HCT116 (cell line): ENCODE results near the gene CA10. TPM values are rescaled to one million over a fixed set of nuclear protein-coding genes. Genes with fewer than 3 reads are reported as not detected.

ENCODE experiments used
- ATAC-seq: fragments of 200-7000 bp; cut with Tn5 transposase; 2 replicates; pipeline ENCODE4 v1.9.1; 2020; ENCODE audit warnings: mild to moderate bottlenecking, moderate library complexity
- BruUV-seq: library from RNA; stranded (reverse); fragments of 400-500 nt; replicated peaks from 2 replicates; lab custom pipeline; 2021; lab: Mats Ljungman, UMichigan
- CTCF ChIA-PET: fragments of 300-600 bp; sonication (Branson Sonifier 250); formaldehyde crosslinking; loops from one replicate; lab custom pipeline; 2021; ENCODE audit warnings: antibody characterized with exemption; lab: Charles Lee
- POLR2A ChIA-PET: fragments of 300-600, 350-600 bp; sonication (Branson Sonifier 250); formaldehyde crosslinking; loops from one replicate; lab custom pipeline; 2021; ENCODE audit warnings: antibody characterized with exemption; lab: Charles Lee
- RAD21 ChIA-PET, 2 experiments: fragments of 300-600 bp; sonication (Branson Sonifier 250); formaldehyde crosslinking; loops; one replicate each; lab custom pipeline; 2023; ENCODE audit warnings: low total read pairs in 2 of 2; ENCODE audit not compliant: uncharacterized antibody in 2 of 2, unreplicated experiment in 2 of 2, low non-redundant PET in 1 of 2; lab: Charles Lee
- DNase-seq: peaks from one replicate; pipeline ENCODE4 v3.0.0-alpha.2; 2010; ENCODE audit warnings: low read depth, low spot score
- H2AFZ ChIP-seq: fragments of 200-600 bp; shearing (Covaris generic), sonication (generic); 2 replicates; pipeline ENCODE4 v1.6.1; 2017; ENCODE audit warnings: low read depth, mixed run types, mixed read lengths, antibody characterized with exemption, low read length; ENCODE audit not compliant: poor library complexity, severe bottlenecking
- H3K27ac ChIP-seq: 2 replicates; pipeline ENCODE4 v1.5.1; 2012; ENCODE audit warnings: low read depth, low read length
- H3K27me3 ChIP-seq: fragments of 200-600 bp; sonication (generic); 2 replicates; pipeline ENCODE4 v1.6.1; 2016; ENCODE audit warnings: mixed run types, low read length, mixed read lengths; ENCODE audit not compliant: insufficient read depth
- H3K36me3 ChIP-seq, 2 experiments: fragments of 200-500 bp in 1 of 2; fragments of 200-600 bp in 1 of 2; sonication (Bioruptor generic) in 1 of 2; sonication (generic) in 1 of 2; 2 replicates each; pipeline versions ENCODE4 v1.5.1 to v1.6.1; 2014 to 2016; ENCODE audit warnings: low read length in 2 of 2, inconsistent platforms in 1 of 2, mixed read lengths in 1 of 2, mixed run types in 1 of 2; ENCODE audit not compliant: insufficient read depth in 2 of 2, control insufficient read depth in 1 of 2
- H3K4me1 ChIP-seq, 2 experiments: fragments of 200-600 bp in 1 of 2; sonication (generic) in 1 of 2; 2 replicates each; pipeline versions ENCODE4 v1.5.1 to v1.6.1; 2012 to 2017; ENCODE audit warnings: low read length in 2 of 2, inconsistent platforms in 1 of 2, mild to moderate bottlenecking in 1 of 2, mixed read lengths in 1 of 2, mixed run types in 1 of 2, moderate library complexity in 1 of 2; ENCODE audit not compliant: insufficient read depth in 2 of 2, control insufficient read depth in 1 of 2
- H3K4me2 ChIP-seq: fragments of 200-600 bp; sonication (generic); 2 replicates; pipeline ENCODE4 v1.6.1; 2017; ENCODE audit warnings: mixed run types, low read length, mixed read lengths
- H3K4me3 ChIP-seq, 2 experiments: fragments of 200-600 bp in 1 of 2; sonication (generic) in 1 of 2; replicated peaks in 1 of 2; 2 replicates each; pipeline ENCODE4 v1.5.1; 2011 to 2016; ENCODE audit warnings: low read length in 2 of 2, control low read depth in 1 of 2, low read depth in 1 of 2, mild to moderate bottlenecking in 1 of 2, mixed read lengths in 1 of 2, mixed run types in 1 of 2
- H3K79me2 ChIP-seq: fragments of 200-600 bp; sonication (generic); 2 replicates; pipeline ENCODE4 v1.6.1; 2017; ENCODE audit warnings: mild to moderate bottlenecking, mixed run types, low read length, moderate library complexity, mixed read lengths; ENCODE audit not compliant: insufficient read depth
- H3K9ac ChIP-seq: fragments of 200-600 bp; sonication (generic); 2 replicates; pipeline ENCODE4 v1.6.1; 2016; ENCODE audit warnings: low read length, mixed read lengths
- H3K9me2 ChIP-seq: fragments of 200-600 bp; sonication (generic), shearing (Covaris generic); 2 replicates; pipeline ENCODE4 v1.6.1; 2017; ENCODE audit warnings: mixed run types, mild to moderate bottlenecking, moderate library complexity; ENCODE audit not compliant: insufficient read depth
- H3K9me3 ChIP-seq, 2 experiments: fragments of 200-500 bp in 1 of 2; fragments of 200-600 bp in 1 of 2; sonication (Bioruptor generic) in 1 of 2; sonication (generic) in 1 of 2; 2 replicates each; pipeline ENCODE4 v1.6.1; 2014 to 2017; ENCODE audit warnings: low read length in 2 of 2, mixed read lengths in 2 of 2, inconsistent platforms in 1 of 2, low read depth in 1 of 2, mild to moderate bottlenecking in 1 of 2, mixed run types in 1 of 2, moderate library complexity in 1 of 2; ENCODE audit not compliant: control insufficient read depth in 1 of 2, insufficient read depth in 1 of 2
- H4K20me1 ChIP-seq: fragments of 200-600 bp; sonication (generic), shearing (Covaris generic); 2 replicates; pipeline ENCODE4 v1.6.1; 2017; ENCODE audit warnings: mixed run types, mild to moderate bottlenecking, moderate library complexity; ENCODE audit not compliant: insufficient read depth
- CBX3 ChIP-seq: IDR thresholded peaks from 2 replicates; pipeline ENCODE4 v1.6.1; 2012; ENCODE audit warnings: low read depth
- EGR1 ChIP-seq: IDR thresholded peaks from 2 replicates; pipeline ENCODE4 v1.6.1; 2012; ENCODE audit warnings: low read depth
- ELF1 ChIP-seq: IDR thresholded peaks from 2 replicates; pipeline ENCODE4 v1.6.1; 2012; ENCODE audit warnings: low read depth, borderline replicate concordance
- EZH2 ChIP-seq: fragments of 200-600 bp; sonication (generic); IDR thresholded peaks from 2 replicates; pipeline ENCODE4 v1.6.1; 2017; ENCODE audit warnings: antibody characterized with exemption, mixed run types
- EZH2phosphoT487 ChIP-seq: fragments of 200-600 bp; IDR thresholded peaks from 2 replicates; pipeline ENCODE4 v1.6.1; 2018; ENCODE audit warnings: antibody characterized with exemption, borderline replicate concordance
- POLR2A ChIP-seq: IDR thresholded peaks from 2 replicates; pipeline ENCODE4 v1.7.0; 2011; ENCODE audit warnings: borderline replicate concordance; ENCODE audit not compliant: insufficient read depth, insufficient read length; ENCODE audit errors: extremely low read depth
- RAD21 ChIP-seq: IDR thresholded peaks from 2 replicates; pipeline ENCODE4 v1.6.1; 2012; ENCODE audit warnings: low read depth, mild to moderate bottlenecking
- SRF ChIP-seq: IDR thresholded peaks from 2 replicates; pipeline ENCODE4 v1.6.1; 2012; ENCODE audit warnings: low read depth
- TCF7L2 ChIP-seq: IDR thresholded peaks from 2 replicates; pipeline ENCODE4 v1.7.0; 2011; ENCODE audit warnings: borderline replicate concordance, inconsistent platforms; ENCODE audit not compliant: insufficient read depth, insufficient read length; ENCODE audit errors: extremely low read depth
- YY1 ChIP-seq: IDR thresholded peaks from 2 replicates; pipeline ENCODE4 v1.6.1; 2011; ENCODE audit warnings: low read length, low read depth, moderate library complexity, mild to moderate bottlenecking; ENCODE audit not compliant: insufficient replicate concordance; ENCODE audit errors: extremely low read depth
- ZNF274 ChIP-seq: fragments of 200-500 bp; sonication (Bioruptor generic); IDR thresholded peaks from 2 replicates; pipeline ENCODE4 v1.6.1; 2014; ENCODE audit warnings: mild to moderate bottlenecking, low read depth, low read length, inconsistent platforms
- intact Hi-C: fragments of 100-400 bp; cut with micrococcal nuclease; formaldehyde crosslinking; loops from 2 replicates; pipeline ENCODE4 v1.10.0; 2022
- total RNA-seq: library from RNA; stranded (reverse); gene quantifications from one replicate; pipeline ENCODE4 v1.2.1, GENCODE V29; 2021; ENCODE audit not compliant: unreplicated experiment
- TF ChIP-seq, protein P1 (sequence below): IDR thresholded peaks from 2 replicates; pipeline ENCODE4 v1.6.1; 2011; ENCODE audit warnings: mild to moderate bottlenecking, low read length, moderate library complexity; ENCODE audit not compliant: insufficient replicate concordance; ENCODE audit errors: extremely low read depth
- TF ChIP-seq, protein P2 (sequence below): IDR thresholded peaks from 2 replicates; pipeline ENCODE4 v1.6.1; 2012
- TF ChIP-seq, protein P3 (sequence below), 3 experiments: fragments of 200-600 bp in 1 of 3; sonication (generic) in 1 of 3; IDR thresholded peaks in 2 of 3; conservative IDR thresholded peaks in 1 of 3; 2 replicates each; pipeline ENCODE4 v1.5.1; 2012 to 2017; ENCODE audit warnings: low read depth in 2 of 3, low read length in 2 of 3, antibody characterized with exemption in 1 of 3, borderline replicate concordance in 1 of 3, control low read depth in 1 of 3, mild to moderate bottlenecking in 1 of 3, mixed read lengths in 1 of 3, mixed run types in 1 of 3, moderate library complexity in 1 of 3; ENCODE audit not compliant: insufficient read depth in 1 of 3
- TF ChIP-seq, protein P4 (sequence below): IDR thresholded peaks from 2 replicates; pipeline ENCODE4 v1.6.1; 2012

CA10 gene
- total RNA-seq, 1 experiment from 2014 or later: not detected

DNA sequence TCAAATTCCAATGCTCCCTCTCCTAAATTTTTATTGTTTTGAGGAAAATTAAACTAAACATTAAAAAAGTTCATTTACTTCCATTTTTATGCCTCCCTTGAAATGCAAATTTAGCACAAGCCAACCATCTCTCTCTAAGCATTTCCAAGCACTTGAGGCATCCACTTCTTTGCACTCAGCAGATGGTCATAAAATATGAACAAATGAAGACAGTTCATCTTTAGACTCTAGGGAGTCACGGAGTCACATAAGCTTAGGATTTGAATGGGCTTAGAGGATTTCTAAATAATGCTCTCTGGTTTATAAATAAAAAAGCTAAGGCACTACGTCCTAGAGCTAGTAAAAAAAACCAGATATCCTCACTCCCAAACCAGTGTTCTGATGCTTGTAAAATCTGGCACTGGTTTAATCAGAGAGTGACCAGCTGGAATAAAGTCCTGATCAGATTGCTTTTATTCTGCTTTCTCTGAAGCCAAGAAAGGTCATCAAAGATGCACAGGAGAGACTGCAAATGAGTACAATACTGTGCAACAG, 204.2 kb downstream of the CA10 start:
- no peaks in the 10 kb centered on the region for H4K20me1 ChIP-seq
- no peaks in the 10 kb centered on the region for H3K79me2 ChIP-seq
- RAD21 ChIA-PET: no interaction called here
- no peak overlapping the region for H3K27ac ChIP-seq
- intact Hi-C loops: no loop called here
- no peak overlapping the region for H3K9ac ChIP-seq
- CTCF ChIA-PET: no interaction called here
- DNase-seq (no peak), ATAC-seq (no peak)
- H3K9me2 ChIP-seq: no peaks in the 10 kb centered on the region
- H3K27me3 ChIP-seq: no peaks in the 10 kb centered on the region
- POLR2A ChIA-PET: no interaction called here
- H3K4me2 ChIP-seq: no peak overlapping the region
- H3K4me1 ChIP-seq: no peaks in the 10 kb centered on the region
- TF ChIP-seq, protein P1, sequence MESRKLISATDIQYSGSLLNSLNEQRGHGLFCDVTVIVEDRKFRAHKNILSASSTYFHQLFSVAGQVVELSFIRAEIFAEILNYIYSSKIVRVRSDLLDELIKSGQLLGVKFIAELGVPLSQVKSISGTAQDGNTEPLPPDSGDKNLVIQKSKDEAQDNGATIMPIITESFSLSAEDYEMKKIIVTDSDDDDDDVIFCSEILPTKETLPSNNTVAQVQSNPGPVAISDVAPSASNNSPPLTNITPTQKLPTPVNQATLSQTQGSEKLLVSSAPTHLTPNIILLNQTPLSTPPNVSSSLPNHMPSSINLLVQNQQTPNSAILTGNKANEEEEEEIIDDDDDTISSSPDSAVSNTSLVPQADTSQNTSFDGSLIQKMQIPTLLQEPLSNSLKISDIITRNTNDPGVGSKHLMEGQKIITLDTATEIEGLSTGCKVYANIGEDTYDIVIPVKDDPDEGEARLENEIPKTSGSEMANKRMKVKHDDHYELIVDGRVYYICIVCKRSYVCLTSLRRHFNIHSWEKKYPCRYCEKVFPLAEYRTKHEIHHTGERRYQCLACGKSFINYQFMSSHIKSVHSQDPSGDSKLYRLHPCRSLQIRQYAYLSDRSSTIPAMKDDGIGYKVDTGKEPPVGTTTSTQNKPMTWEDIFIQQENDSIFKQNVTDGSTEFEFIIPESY: no peak
- TF ChIP-seq EGR1 (no peak), ELF1 (no peak), TCF7L2 (no peak), EZH2 (no peak), EZH2phosphoT487 (no peak), RAD21 (no peak), POLR2A (no peak), SRF (no peak), CBX3 (no peak), YY1 (no peak), ZNF274 (no peak)
- TF ChIP-seq, protein P2, sequence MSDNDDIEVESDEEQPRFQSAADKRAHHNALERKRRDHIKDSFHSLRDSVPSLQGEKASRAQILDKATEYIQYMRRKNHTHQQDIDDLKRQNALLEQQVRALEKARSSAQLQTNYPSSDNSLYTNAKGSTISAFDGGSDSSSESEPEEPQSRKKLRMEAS: no peak
- TF ChIP-seq, protein P3, sequence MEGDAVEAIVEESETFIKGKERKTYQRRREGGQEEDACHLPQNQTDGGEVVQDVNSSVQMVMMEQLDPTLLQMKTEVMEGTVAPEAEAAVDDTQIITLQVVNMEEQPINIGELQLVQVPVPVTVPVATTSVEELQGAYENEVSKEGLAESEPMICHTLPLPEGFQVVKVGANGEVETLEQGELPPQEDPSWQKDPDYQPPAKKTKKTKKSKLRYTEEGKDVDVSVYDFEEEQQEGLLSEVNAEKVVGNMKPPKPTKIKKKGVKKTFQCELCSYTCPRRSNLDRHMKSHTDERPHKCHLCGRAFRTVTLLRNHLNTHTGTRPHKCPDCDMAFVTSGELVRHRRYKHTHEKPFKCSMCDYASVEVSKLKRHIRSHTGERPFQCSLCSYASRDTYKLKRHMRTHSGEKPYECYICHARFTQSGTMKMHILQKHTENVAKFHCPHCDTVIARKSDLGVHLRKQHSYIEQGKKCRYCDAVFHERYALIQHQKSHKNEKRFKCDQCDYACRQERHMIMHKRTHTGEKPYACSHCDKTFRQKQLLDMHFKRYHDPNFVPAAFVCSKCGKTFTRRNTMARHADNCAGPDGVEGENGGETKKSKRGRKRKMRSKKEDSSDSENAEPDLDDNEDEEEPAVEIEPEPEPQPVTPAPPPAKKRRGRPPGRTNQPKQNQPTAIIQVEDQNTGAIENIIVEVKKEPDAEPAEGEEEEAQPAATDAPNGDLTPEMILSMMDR (IDR thresholded peaks at IDR 0.05 in 2 of 3, conservative IDR thresholded peaks at IDR 0.05 in 1 of 3; ENCODE audit: borderline replicate concordance in 1 of 3, insufficient read depth in 1 of 3, low read depth in 2 of 3, low read length in 2 of 3): no peak
- TF ChIP-seq, protein P4, sequence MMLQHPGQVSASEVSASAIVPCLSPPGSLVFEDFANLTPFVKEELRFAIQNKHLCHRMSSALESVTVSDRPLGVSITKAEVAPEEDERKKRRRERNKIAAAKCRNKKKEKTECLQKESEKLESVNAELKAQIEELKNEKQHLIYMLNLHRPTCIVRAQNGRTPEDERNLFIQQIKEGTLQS: no peak
- peaks cover 19 to 27% of the 10 kb centered on the region in 2 experiments; a peak in 3 of 4 replicates for H3K9me3 ChIP-seq
- no peaks in the 10 kb centered on the region for H3K36me3 ChIP-seq
- BruUV-seq: no TSS peak
- no peak overlapping the region for H2AFZ ChIP-seq
- H3K4me3 ChIP-seq: no peak overlapping the region
